ENCODE data around the gene INTU.

INTU gene

DNA sequence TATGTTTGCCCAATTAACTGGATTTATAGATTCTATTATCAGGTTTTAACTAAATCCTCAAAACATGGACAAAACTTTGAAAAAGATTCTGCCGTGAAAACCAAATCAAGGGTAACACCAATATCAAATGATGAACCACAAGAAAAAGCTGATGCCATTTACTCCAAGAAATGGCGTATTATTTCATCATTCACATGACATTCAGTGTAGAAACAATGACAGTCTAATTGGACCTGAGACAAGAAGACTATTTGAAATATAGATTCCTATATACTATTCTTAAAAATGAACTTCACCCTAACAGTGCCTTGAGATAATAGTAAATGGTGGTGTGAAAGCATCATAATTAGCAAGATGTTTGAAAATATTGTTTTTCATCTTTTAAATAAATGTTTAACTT, 102.2 kb downstream of the INTU start:
- no peak for DNase-seq (ENCODE audit: low read depth in 2 of 2)
- TF ChIP-seq, protein P1, sequence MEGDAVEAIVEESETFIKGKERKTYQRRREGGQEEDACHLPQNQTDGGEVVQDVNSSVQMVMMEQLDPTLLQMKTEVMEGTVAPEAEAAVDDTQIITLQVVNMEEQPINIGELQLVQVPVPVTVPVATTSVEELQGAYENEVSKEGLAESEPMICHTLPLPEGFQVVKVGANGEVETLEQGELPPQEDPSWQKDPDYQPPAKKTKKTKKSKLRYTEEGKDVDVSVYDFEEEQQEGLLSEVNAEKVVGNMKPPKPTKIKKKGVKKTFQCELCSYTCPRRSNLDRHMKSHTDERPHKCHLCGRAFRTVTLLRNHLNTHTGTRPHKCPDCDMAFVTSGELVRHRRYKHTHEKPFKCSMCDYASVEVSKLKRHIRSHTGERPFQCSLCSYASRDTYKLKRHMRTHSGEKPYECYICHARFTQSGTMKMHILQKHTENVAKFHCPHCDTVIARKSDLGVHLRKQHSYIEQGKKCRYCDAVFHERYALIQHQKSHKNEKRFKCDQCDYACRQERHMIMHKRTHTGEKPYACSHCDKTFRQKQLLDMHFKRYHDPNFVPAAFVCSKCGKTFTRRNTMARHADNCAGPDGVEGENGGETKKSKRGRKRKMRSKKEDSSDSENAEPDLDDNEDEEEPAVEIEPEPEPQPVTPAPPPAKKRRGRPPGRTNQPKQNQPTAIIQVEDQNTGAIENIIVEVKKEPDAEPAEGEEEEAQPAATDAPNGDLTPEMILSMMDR (IDR thresholded peaks at IDR 0.05; ENCODE audit: low read depth, low read length), result no peak
- no peak overlapping the region for H3K4me3 ChIP-seq (replicated peaks in 1 of 2; ENCODE audit: low read depth in 2 of 2, low read length in 2 of 2)

DNA sequence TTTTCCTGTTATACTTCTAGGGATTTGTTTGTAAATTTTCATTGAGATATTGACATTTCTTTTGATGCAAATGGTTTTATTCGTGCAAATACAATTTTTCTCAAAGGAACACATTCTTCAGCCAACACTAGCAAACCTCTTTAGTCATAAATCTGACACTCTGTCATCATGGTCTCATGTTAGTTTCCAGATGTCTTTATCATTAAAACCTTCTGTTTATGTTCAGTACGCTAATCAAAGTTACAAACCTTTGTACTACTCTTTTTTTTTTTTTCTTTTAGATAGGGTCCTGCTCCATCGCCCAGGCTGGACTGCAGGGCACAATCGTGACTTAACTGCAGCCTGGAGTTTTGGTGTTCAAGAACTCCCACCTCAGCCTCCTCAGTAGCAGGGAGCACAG, 104.5 kb downstream of the INTU start:
- TF ChIP-seq, protein P1 (IDR thresholded peaks at IDR 0.05; ENCODE audit: low read depth, low read length), result no peak
- no peak overlapping the region for H3K4me3 ChIP-seq (replicated peaks in 1 of 2; ENCODE audit: low read depth in 2 of 2, low read length in 2 of 2)
- DNase-seq (ENCODE audit: low read depth in 2 of 2), result no peak

DNA sequence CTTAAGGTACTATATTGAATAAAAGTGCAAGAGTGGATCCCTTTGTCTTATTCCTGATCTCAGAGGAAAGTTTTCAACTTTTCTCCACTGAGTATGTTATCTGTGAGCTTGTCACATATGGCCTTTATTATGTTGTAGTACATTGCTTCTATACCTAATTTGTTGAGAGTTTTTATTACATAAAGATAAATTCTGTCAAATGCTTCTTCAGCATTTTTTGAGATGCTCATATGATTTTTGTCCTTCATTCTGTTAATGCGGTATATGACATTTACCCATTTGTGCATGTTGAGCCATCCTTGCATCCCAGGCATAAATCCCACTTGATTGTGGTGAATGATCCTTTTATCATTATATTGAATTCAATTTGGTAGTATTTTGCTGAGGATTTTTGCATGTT, 108.5 kb downstream of the INTU start:
- TF ChIP-seq, protein P1 (IDR thresholded peaks at IDR 0.05; ENCODE audit: low read depth, low read length), result no peak
- no peak for DNase-seq (ENCODE audit: low read depth in 2 of 2)
- H3K4me3 ChIP-seq (replicated peaks in 1 of 2; ENCODE audit: low read depth in 2 of 2, low read length in 2 of 2), result no peak overlapping the region

DNA sequence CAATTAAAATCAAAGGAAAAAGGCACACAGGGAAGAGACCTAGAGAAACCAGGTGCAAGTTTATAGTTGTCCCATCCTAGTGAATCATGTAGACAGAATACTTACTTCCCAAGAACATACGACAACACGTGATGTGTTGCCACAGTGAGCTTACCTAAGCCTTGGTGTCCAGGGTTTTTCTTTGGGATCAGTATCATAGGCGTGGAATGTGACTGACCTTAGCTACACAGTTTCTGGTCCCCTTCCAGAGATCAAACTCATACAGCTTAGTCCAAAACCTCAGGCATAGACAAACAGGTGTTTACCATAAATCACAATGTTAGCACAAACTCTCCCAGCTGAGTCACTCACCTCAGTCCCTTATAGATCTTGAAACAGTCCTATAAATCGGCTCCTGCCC, 115.1 kb downstream of the INTU start:
- no peak for DNase-seq (ENCODE audit: low read depth in 2 of 2)
- TF ChIP-seq, protein P1 (IDR thresholded peaks at IDR 0.05; ENCODE audit: low read depth, low read length), result no peak

DNA sequence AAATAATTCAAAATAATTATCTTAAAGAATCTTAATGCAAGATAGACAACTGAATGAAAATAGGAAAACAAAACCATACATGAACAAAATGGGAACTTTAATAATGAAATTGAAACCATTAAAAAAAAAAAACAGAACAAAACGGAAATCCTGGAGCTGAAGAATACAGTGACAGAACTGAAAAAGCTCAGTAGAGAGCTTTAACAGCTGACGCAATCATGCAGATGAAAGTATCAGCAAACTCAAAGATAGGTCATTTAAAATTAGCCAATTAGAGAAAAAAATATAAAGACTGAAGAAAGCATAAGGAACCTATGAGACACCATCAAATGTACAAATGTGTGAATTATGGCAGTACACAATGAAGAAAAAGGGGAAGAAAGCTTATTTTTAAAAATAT, 116.2 kb downstream of the INTU start:
- TF ChIP-seq, protein P1 (IDR thresholded peaks at IDR 0.05; ENCODE audit: low read depth, low read length), result no peak
- no peak for DNase-seq (ENCODE audit: low read depth in 2 of 2)

More for the DNA sequence above, 115.1 kb downstream of the INTU start:
- no peak overlapping the region for H3K4me3 ChIP-seq (replicated peaks in 1 of 2; ENCODE audit: low read depth in 2 of 2, low read length in 2 of 2)

DNA sequence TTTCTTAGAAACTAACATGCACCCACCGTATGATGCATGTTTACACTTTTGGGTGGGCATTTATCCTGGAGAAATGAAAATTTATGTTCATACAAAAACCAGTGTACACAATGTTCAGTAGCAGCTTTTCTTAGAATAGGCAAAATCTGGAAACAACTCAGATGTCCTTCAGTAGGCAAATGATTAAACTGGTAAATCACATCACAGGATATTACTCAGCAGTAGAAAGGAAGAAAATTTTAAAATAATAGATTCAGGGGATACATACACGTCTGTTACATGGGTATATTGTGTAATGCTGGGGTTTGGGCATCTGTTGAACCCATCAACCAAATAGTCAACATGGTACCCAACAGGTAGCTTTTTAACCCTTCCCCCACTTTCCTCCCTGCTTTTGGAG, 124.1 kb downstream of the INTU start:
- H3K4me3 ChIP-seq (replicated peaks in 1 of 2; ENCODE audit: low read depth in 2 of 2, low read length in 2 of 2), result no peak overlapping the region
- TF ChIP-seq, protein P1 (IDR thresholded peaks at IDR 0.05; ENCODE audit: low read depth, low read length), result no peak
- no peak for DNase-seq (ENCODE audit: low read depth in 2 of 2)

More for the DNA sequence above, 116.2 kb downstream of the INTU start:
- H3K4me3 ChIP-seq (replicated peaks in 1 of 2; ENCODE audit: low read depth in 2 of 2, low read length in 2 of 2), result no peak overlapping the region

DNA sequence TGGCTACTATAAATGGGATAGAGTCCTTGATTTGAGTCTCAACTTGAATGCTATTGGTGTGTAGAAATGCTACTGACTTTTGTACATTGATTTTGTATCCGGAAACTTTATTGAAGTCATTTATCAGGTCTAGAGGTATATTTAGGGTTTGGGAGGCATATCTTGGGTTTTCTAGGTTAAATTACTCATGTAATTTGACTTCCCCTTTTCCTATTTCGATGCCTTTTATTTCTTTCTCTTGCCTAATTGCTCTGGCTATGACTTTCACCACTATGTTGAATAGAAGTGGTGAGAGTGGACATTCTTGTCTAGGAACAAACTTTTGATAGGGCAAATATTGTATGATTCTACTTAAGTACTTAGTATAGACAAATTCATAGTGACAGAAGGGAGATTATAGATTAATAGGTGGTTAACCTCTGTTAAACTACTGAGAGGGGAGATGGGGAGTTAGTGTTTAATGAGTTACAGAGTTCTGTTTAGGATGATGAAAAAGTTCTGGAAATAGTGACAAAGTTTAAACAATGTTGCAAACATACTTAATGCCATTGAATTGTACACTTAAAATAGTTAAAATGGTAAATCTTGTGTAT, 126.6 kb downstream of the INTU start:
- TF ChIP-seq, protein P1 (IDR thresholded peaks at IDR 0.05; ENCODE audit: low read depth, low read length), result no peak
- no peak overlapping the region for H3K4me3 ChIP-seq (replicated peaks in 1 of 2; ENCODE audit: low read depth in 2 of 2, low read length in 2 of 2)
- no peak for DNase-seq (ENCODE audit: low read depth in 2 of 2)

Measured in cardiac fibroblast (primary cell).